B cell (primary cell): Measurements from ENCODE around the gene GPATCH1.

Experiments
- CTCF ChIP-seq: fragments of 200-600 bp; IDR thresholded peaks from one replicate; pipeline ENCODE4 v1.8.0; 2022; ENCODE audit warnings: antibody characterized with exemption, mild to moderate bottlenecking
- EZH2 ChIP-seq: IDR thresholded peaks from 2 replicates; pipeline ENCODE4 v1.6.1; 2012; ENCODE audit warnings: borderline replicate concordance, low read depth, mild to moderate bottlenecking, moderate library complexity, low read length; ENCODE audit not compliant: insufficient read depth, poor library complexity, severe bottlenecking

- TF ChIP-seq CTCF (no peak), EZH2 (no peak)
These were observed 51.0 kb downstream of the GPATCH1 start, which contains the start of gene WDR88 for GRCh38 chr19:33132021-33132420.
